K562 (cell line): ENCODE results near the gene CPOX. TPM values are rescaled to one million over a fixed set of nuclear protein-coding genes. Genes with fewer than 3 reads are reported as not detected.

Source experiments
- ATAC-seq: fragments of 200-7000 bp; cut with Tn5 transposase; 3 replicates; pipeline ENCODE4 v1.9.1; 2020; ENCODE audit warnings: moderate library complexity
- BruUV-seq: library from RNA; stranded (reverse); fragments of 400-500 nt; replicated peaks from 2 replicates; lab custom pipeline; 2021; lab: Mats Ljungman, UMichigan
- CTCF ChIA-PET: fragments of 300-600 bp; formaldehyde crosslinking; extraction: SDS; loops from one replicate; lab custom pipeline; 2021; ENCODE audit warnings: low intra/inter-chr PET ratio; lab: Yijun Ruan, JAX
- POLR2A ChIA-PET: fragments of 300-600, 350-650 bp; sonication (Branson Sonifier 250); formaldehyde crosslinking; extraction: SDS; loops from one replicate; lab custom pipeline; 2021; ENCODE audit warnings: antibody characterized with exemption, inconsistent platforms; lab: Yijun Ruan, JAX
- DNase-seq, 4 experiments: peaks; one replicate each; pipeline versions ENCODE4 v3.0.0 to v3.0.0-alpha.2; 2011 to 2018; ENCODE audit warnings: low spot score in 3 of 4, mixed read lengths in 3 of 4; ENCODE audit errors: extremely low read depth in 1 of 4
- FAIRE-seq: peaks from 2 replicates; lab custom pipeline; 2011; peaks lifted over from hg19 to GRCh38; lab: Jason Lieb, UNC
- H2AFZ ChIP-seq: 2 replicates; pipeline ENCODE4 v1.6.0; 2011; ENCODE audit warnings: low read depth, low read length, control low read depth, inconsistent platforms
- H3K27ac ChIP-seq: fragments of 200-600 bp; 3 replicates; pipeline ENCODE4 v1.8.0; 2011; ENCODE audit warnings: low read depth, mild to moderate bottlenecking, control low read depth, inconsistent platforms, low read length, moderate library complexity, mixed read lengths; ENCODE audit errors: extremely low read depth
- H3K27me3 ChIP-seq, 2 experiments: fragments of 300-600 bp in 1 of 2; 2 replicates in 1 of 2; 3 replicates in 1 of 2; pipeline versions ENCODE4 v1.6.0 to v1.8.0; 2011; ENCODE audit warnings: inconsistent platforms in 2 of 2, low read length in 2 of 2, mild to moderate bottlenecking in 1 of 2, mixed read lengths in 1 of 2, moderate library complexity in 1 of 2; ENCODE audit not compliant: control insufficient read depth in 2 of 2, insufficient read depth in 2 of 2
- H3K36me3 ChIP-seq: fragments of 300-600 bp; 3 replicates; pipeline ENCODE4 v1.8.0; 2011; ENCODE audit warnings: mild to moderate bottlenecking, low read length, inconsistent platforms; ENCODE audit not compliant: control insufficient read depth, insufficient read depth
- H3K4me1 ChIP-seq, 2 experiments: fragments of 200-600 bp in 1 of 2; replicated peaks in 1 of 2; 2 replicates in 1 of 2; 3 replicates in 1 of 2; pipeline versions ENCODE4 v1.5.1 to v1.8.0; 2011; ENCODE audit warnings: inconsistent platforms in 2 of 2, low read length in 2 of 2, mild to moderate bottlenecking in 1 of 2, mixed read lengths in 1 of 2, moderate library complexity in 1 of 2; ENCODE audit not compliant: control insufficient read depth in 2 of 2, insufficient read depth in 2 of 2
- H3K4me2 ChIP-seq: 2 replicates; pipeline ENCODE4 v1.6.1; 2011; ENCODE audit warnings: low read length, control low read depth, inconsistent platforms, mixed read lengths; ENCODE audit not compliant: insufficient read depth
- H3K4me3 ChIP-seq: fragments of 200-600 bp; sonication (generic), shearing (Covaris generic); 2 replicates; pipeline ENCODE4 v1.5.1; 2016; ENCODE audit warnings: control low read depth, inconsistent platforms
- H3K79me2 ChIP-seq: fragments of 200-600 bp; 3 replicates; pipeline ENCODE4 v1.8.0; 2011; ENCODE audit warnings: low read length, inconsistent platforms; ENCODE audit not compliant: control insufficient read depth, insufficient read depth
- H3K9ac ChIP-seq, 2 experiments: 2 replicates each; pipeline versions ENCODE4 v1.6.0 to v1.6.1; 2011; ENCODE audit warnings: low read depth in 2 of 2, low read length in 2 of 2, control low read depth in 1 of 2, inconsistent platforms in 1 of 2, mild to moderate bottlenecking in 1 of 2, mixed read lengths in 1 of 2; ENCODE audit not compliant: insufficient read depth in 1 of 2
- H3K9me1 ChIP-seq: one replicate; pipeline ENCODE4 v1.6.0; 2011; ENCODE audit warnings: inconsistent platforms, mild to moderate bottlenecking, low read length, moderate library complexity; ENCODE audit not compliant: control insufficient read depth, insufficient read depth
- H3K9me3 ChIP-seq: replicated peaks from 2 replicates; pipeline ENCODE4 v1.5.1; 2011; ENCODE audit warnings: low read depth, low read length, inconsistent platforms; ENCODE audit not compliant: control insufficient read depth, insufficient read depth
- H4K20me1 ChIP-seq: replicated peaks from 2 replicates; pipeline ENCODE4 v1.6.1; 2011; ENCODE audit warnings: low read length, inconsistent platforms, mixed read lengths; ENCODE audit not compliant: control insufficient read depth, insufficient read depth
- AFF4 ChIP-seq: sonication (generic); formaldehyde crosslinking; IDR thresholded peaks from 2 replicates; pipeline ENCODE4 v1.8.0; 2023; ENCODE audit warnings: mild to moderate bottlenecking, missing genetic modification reagents
- CCNT2 ChIP-seq: IDR thresholded peaks from 2 replicates; pipeline ENCODE4 v1.6.1; 2011; ENCODE audit warnings: borderline replicate concordance, low read depth, mild to moderate bottlenecking, moderate library complexity, mixed read lengths, low read length; ENCODE audit not compliant: insufficient read length; ENCODE audit errors: extremely low read depth
- EP300 ChIP-seq: IDR thresholded peaks from 2 replicates; pipeline ENCODE4 v1.6.1; 2012; ENCODE audit warnings: low read length, improper control_type of control experiment
- IRF9 ChIP-seq: fragments of 450-650 bp; IDR thresholded peaks from 2 replicates; pipeline ENCODE4 v1.6.1; 2016; ENCODE audit warnings: missing biosample characterization, missing genetic modification characterization
- MAZ ChIP-seq, 2 experiments: fragments of 450-650 bp in 1 of 2; sonication (generic) in 1 of 2; formaldehyde crosslinking; IDR thresholded peaks in 1 of 2; conservative IDR thresholded peaks in 1 of 2; 2 replicates each; pipeline versions ENCODE4 v1.4.0 to v1.5.0; 2020; ENCODE audit warnings: mild to moderate bottlenecking in 1 of 2, missing genetic modification reagents in 1 of 2
- NFIC ChIP-seq: fragments of 450-650 bp; IDR thresholded peaks from 2 replicates; pipeline ENCODE4 v1.6.1; 2017; ENCODE audit warnings: mild to moderate bottlenecking, inconsistent platforms
- ZNF668 ChIP-seq: fragments of 250-450 bp; sonication (Bioruptor Pico); IDR thresholded peaks from 2 replicates; pipeline ENCODE4 v1.8.0; 2022; ENCODE audit warnings: mild to moderate bottlenecking, inconsistent platforms
- WGBS: fragments of 100-300 bp; shearing (Covaris generic); methylation state at CpG from one replicate; pipeline ENCODE4 v1.1.6; 2016; ENCODE audit warnings: low coverage, mixed read lengths; ENCODE audit not compliant: insufficient coverage; ENCODE audit errors: missing lambda C conversion rate; 5-methylcytosine and 5-hydroxymethylcytosine counted together
- in situ Hi-C: fragments of 300-500 bp; cut with MboI; formaldehyde crosslinking; loops from 4 replicates; pipeline ENCODE4 v1.15.0; 2018; ENCODE audit warnings: inconsistent platforms, mixed read lengths
- intact Hi-C: fragments of 100-400 bp; cut with micrococcal nuclease; formaldehyde crosslinking; loops from 2 replicates; pipeline ENCODE4 v1.14.2; 2022
- polyA plus RNA-seq, 8 experiments: library from polyadenylated mRNA; depleted of rRNA in 4 of 8; stranded (reverse) in 5 of 8; unstranded in 3 of 8; fragments of >200 nt; fragmentation: Nextera tagmentation in 2 of 8; fragmentation: Illumina TruSeq in 1 of 8; extraction: Ambion mirVana in 2 of 8; extraction: Trizol in 1 of 8; gene quantifications; 2 replicates each; pipeline versions ENCODE4 v1.2.1 to v1.2.3, GENCODE V29; 2011 to 2014; ENCODE audit warnings: inconsistent platforms in 1 of 8, missing spikeins in 1 of 8
- total RNA-seq, 7 experiments: library from RNA; depleted of rRNA in 6 of 7; stranded (reverse); fragments of >200 nt in 6 of 7; fragmentation: Illumina TruSeq in 2 of 7; extraction: Trizol in 2 of 7; gene quantifications; 2 replicates each; pipeline versions ENCODE4 v1.2.1 to v1.2.3, GENCODE V29; 2011 to 2021; ENCODE audit warnings: low replicate concordance in 1 of 7

Gene CPOX
- total and polyA plus RNA-seq, 9 of the 15 experiments (the other 6 are each of a cell fraction or from before 2014, with no cell fraction given) = 14.6 to 82.1 (median 24.8) TPM

GRCh38 chr3:98612587-98612986 is 19.2 kb upstream of the CPOX start:
- FAIRE-seq = peak; percentile 11
- peak overlapping the region; percentile 72; the same call in 1 of the 2 replicates for H2AFZ ChIP-seq

More at GRCh38 chr3:98612587-98612986, 19.2 kb upstream of the CPOX start:
- Histone ChIP-seq H3K9ac (no peak overlapping the region), H3K4me2 (no peak overlapping the region), H3K27me3 (no peaks in the 10 kb centered on the region), H3K4me3 (no peak overlapping the region), H3K79me2 (no peaks in the 10 kb centered on the region), H3K27ac (no peak overlapping the region), H3K9me3 (no peaks in the 10 kb centered on the region), H4K20me1 (no peaks in the 10 kb centered on the region), H3K9me1 (no peaks in the 10 kb centered on the region), H3K4me1 (no peaks in the 10 kb centered on the region), H3K36me3 (no peaks in the 10 kb centered on the region)
- WGBS = 11% methylated on average over 5 of the region's 5 CpGs
- DNase-seq = peak in 1 of 4 experiments; percentile 17
- in situ Hi-C loops = no loop called here
- intact Hi-C loops = no loop called here
- BruUV-seq = no TSS peak
- TF ChIP-seq IRF9 (tag) (no peak), AFF4 (CRISPR knock-in tag) (no peak), CCNT2 (no peak), NFIC (0 out of 2 replicates have a peak, but pooled peaks have one; percentile 16), EP300 (no peak), ZNF668 (CRISPR knock-in tag) (no peak), MAZ (CRISPR knock-in tag; conservative IDR thresholded peaks at IDR 0.05 in 1 of 2, IDR thresholded peaks at IDR 0.05 in 1 of 2) (no peak)
- peak; percentile 70 for ATAC-seq
- CTCF ChIA-PET = no interaction called here
- POLR2A ChIA-PET = no interaction called here
